ENCODE results near the gene TPO. TPM values are rescaled to one million over a fixed set of nuclear protein-coding genes. Genes with fewer than 3 reads are reported as not detected.

Gene TPO
- total RNA-seq, 1 donor from 2014 or later, result not detected

- Mint-ChIP-seq H3K4me1 (peaks cover 30% of the 10 kb centered on the region), H3K27ac (no peak overlapping the region), H3K36me3 (ENCODE audit: low read depth) (no peaks in the 10 kb centered on the region), H3K4me3 (no peak overlapping the region), H3K27me3 (peaks cover 4% of the 10 kb centered on the region), H3K9me3 (no peaks in the 10 kb centered on the region)
- DNase-seq (no peak), ATAC-seq (ENCODE audit: low read depth) (no peak)
- intact Hi-C loops (cut with micrococcal nuclease), result no loop called here
- POLR2A ChIA-PET, result no interaction called here
- TF ChIP-seq, protein P1, sequence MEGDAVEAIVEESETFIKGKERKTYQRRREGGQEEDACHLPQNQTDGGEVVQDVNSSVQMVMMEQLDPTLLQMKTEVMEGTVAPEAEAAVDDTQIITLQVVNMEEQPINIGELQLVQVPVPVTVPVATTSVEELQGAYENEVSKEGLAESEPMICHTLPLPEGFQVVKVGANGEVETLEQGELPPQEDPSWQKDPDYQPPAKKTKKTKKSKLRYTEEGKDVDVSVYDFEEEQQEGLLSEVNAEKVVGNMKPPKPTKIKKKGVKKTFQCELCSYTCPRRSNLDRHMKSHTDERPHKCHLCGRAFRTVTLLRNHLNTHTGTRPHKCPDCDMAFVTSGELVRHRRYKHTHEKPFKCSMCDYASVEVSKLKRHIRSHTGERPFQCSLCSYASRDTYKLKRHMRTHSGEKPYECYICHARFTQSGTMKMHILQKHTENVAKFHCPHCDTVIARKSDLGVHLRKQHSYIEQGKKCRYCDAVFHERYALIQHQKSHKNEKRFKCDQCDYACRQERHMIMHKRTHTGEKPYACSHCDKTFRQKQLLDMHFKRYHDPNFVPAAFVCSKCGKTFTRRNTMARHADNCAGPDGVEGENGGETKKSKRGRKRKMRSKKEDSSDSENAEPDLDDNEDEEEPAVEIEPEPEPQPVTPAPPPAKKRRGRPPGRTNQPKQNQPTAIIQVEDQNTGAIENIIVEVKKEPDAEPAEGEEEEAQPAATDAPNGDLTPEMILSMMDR (IDR thresholded peaks at IDR 0.05), result no peak
- CTCF ChIA-PET, result no interaction called here
Measured at GRCh38 chr2:1397350-1397749, 15.9 kb upstream of the TPO start.

- TF ChIP-seq, protein P1 (IDR thresholded peaks at IDR 0.05), result no peak
- Mint-ChIP-seq H3K36me3 (ENCODE audit: low read depth) (no peaks in the 10 kb centered on the region), H3K9me3 (no peaks in the 10 kb centered on the region), H3K4me3 (no peak overlapping the region), H3K27me3 (peaks cover 4% of the 10 kb centered on the region), H3K4me1 (peaks cover 30% of the 10 kb centered on the region), H3K27ac (no peak overlapping the region)
- DNase-seq (no peak), ATAC-seq (ENCODE audit: low read depth) (no peak)
- CTCF ChIA-PET, result no interaction called here
- POLR2A ChIA-PET, result no interaction called here
- intact Hi-C loops (cut with micrococcal nuclease), result no loop called here
Measured at GRCh38 chr2:1398191-1398590, 15.1 kb upstream of the TPO start.

- H3K4me3 Mint-ChIP-seq, result peak overlapping the region; percentile 15
- intact Hi-C loops (cut with micrococcal nuclease), result no loop called here
- no peaks in the 10 kb centered on the region for H3K27me3 Mint-ChIP-seq
- DNase-seq, result no peak
- CTCF ChIA-PET, result no interaction called here
- peak; percentile 21 for ATAC-seq (ENCODE audit: low read depth)
- H3K4me1 Mint-ChIP-seq, result peaks cover 33% of the 10 kb centered on the region
- no peaks in the 10 kb centered on the region for H3K36me3 Mint-ChIP-seq (ENCODE audit: low read depth)
- no peak overlapping the region for H3K27ac Mint-ChIP-seq
- POLR2A ChIA-PET, result interaction anchor here (0.7 kb wide), 1 partner anchor 36 kb away, joined by 6 read pairs; no protein-coding TSS in a partner anchor
- peaks cover 2% of the 10 kb centered on the region for H3K9me3 Mint-ChIP-seq
- TF ChIP-seq, protein P1 (IDR thresholded peaks at IDR 0.05), result no peak
Measured at GRCh38 chr2:1400943-1401735, 12.1 kb upstream of the TPO start.

DNA sequence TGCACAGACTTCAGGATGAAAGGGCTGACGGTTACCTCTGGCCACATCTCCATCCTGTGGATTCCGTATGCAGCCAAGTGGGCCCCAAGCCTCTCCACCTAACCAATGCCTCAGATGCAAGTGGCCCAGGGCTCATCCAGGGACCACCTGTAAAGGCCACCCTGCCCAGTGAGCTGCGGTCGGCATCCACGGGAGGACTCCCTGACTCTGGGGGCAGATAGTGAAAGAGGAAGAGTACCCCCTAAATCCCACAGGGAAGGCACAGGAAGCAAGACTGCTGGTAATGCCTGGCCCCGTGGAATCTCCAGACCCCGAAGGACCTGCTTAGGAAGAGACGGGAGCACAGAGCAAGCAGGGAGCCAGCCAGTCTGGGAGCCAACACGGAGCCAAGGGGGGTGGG is 11.2 kb upstream of the TPO start:
- intact Hi-C loops (cut with micrococcal nuclease), result no loop called here

DNA sequence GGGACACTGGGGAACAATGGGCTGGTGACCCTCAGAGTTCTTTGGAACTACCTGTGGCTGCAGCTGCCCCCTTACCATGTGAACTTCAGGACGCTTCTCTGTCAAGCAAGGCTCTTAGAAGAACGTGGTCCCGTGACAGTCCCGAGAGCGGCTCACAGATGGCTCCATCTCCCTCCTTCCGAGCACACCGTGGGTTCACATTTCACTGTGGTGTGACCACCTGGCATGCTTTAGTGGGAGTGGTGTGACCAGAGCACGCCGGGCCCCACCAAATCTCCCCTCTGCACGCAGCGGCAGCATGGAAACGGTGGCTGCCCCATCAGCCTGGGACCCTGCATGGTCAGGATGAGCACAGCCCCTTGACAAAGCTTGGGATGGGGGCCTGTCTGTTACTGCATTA is 9.7 kb upstream of the TPO start:
- intact Hi-C loops (cut with micrococcal nuclease), result no loop called here
- Mint-ChIP-seq H3K9me3 (peaks cover 2% of the 10 kb centered on the region), H3K36me3 (ENCODE audit: low read depth) (no peaks in the 10 kb centered on the region), H3K4me1 (peaks cover 30% of the 10 kb centered on the region), H3K27ac (no peak overlapping the region), H3K27me3 (no peaks in the 10 kb centered on the region), H3K4me3 (no peak overlapping the region)
- DNase-seq, result no peak
- POLR2A ChIA-PET, result no interaction called here
- CTCF ChIA-PET, result no interaction called here
- TF ChIP-seq, protein P1 (IDR thresholded peaks at IDR 0.05), result no peak
- ATAC-seq (ENCODE audit: low read depth), result no peak

More for the DNA sequence above, 11.2 kb upstream of the TPO start:
- ChIA-PET POLR2A (no interaction called here), CTCF (no interaction called here)
- peaks cover 2% of the 10 kb centered on the region for H3K9me3 Mint-ChIP-seq
- no peak overlapping the region for H3K27ac Mint-ChIP-seq
- TF ChIP-seq, protein P1 (IDR thresholded peaks at IDR 0.05), result no peak
- H3K4me3 Mint-ChIP-seq, result no peak overlapping the region
- no peaks in the 10 kb centered on the region for H3K27me3 Mint-ChIP-seq
- DNase-seq (no peak), ATAC-seq (ENCODE audit: low read depth) (no peak)
- H3K4me1 Mint-ChIP-seq, result peaks cover 33% of the 10 kb centered on the region
- H3K36me3 Mint-ChIP-seq (ENCODE audit: low read depth), result no peaks in the 10 kb centered on the region

Measured in activated B cell treated with CpG ODN at 0.5 μM for 24 hours (primary cell).